ENCODE data around the gene GSTP1. TPM values are rescaled to one million over a fixed set of nuclear protein-coding genes. Genes with fewer than 3 reads are reported as not detected.
"Not testable (repeated sequence)": the region's sequence is repeated elsewhere in the genome, so short reads cannot be mapped to it uniquely, and the experiment has no call there.

Gene GSTP1
- total RNA-seq, 1 donor from 2014 or later, result 305 TPM

GRCh38 chr11:67576735-67577475 is 6.7 kb upstream of the GSTP1 start:
- Mint-ChIP-seq H3K27ac (no peak overlapping the region), H3K36me3 (ENCODE audit: low read depth) (no peaks in the 10 kb centered on the region), H3K4me1 (peaks cover 14% of the 10 kb centered on the region), H3K9me3 (no peaks in the 10 kb centered on the region), H3K27me3 (peaks cover 27% of the 10 kb centered on the region), H3K4me3 (no peak overlapping the region)
- no peak for DNase-seq
- intact Hi-C loops (cut with micrococcal nuclease), result no loop called here

GRCh38 chr11:67577951-67578350 is 5.7 kb upstream of the GSTP1 start:
- no peaks in the 10 kb centered on the region for H3K9me3 Mint-ChIP-seq
- no peak overlapping the region for H3K4me3 Mint-ChIP-seq
- peaks cover 21% of the 10 kb centered on the region for H3K4me1 Mint-ChIP-seq
- no peak overlapping the region for H3K27ac Mint-ChIP-seq
- H3K27me3 Mint-ChIP-seq, result peaks cover 27% of the 10 kb centered on the region
- H3K36me3 Mint-ChIP-seq (ENCODE audit: low read depth), result no peaks in the 10 kb centered on the region
- intact Hi-C loops (cut with micrococcal nuclease), result no loop called here
- DNase-seq, result no peak

- no peak for DNase-seq
- Mint-ChIP-seq H3K4me1 (peaks cover 38% of the 10 kb centered on the region), H3K9me3 (no peaks in the 10 kb centered on the region), H3K27me3 (peaks cover 20% of the 10 kb centered on the region), H3K27ac (no peak overlapping the region), H3K4me3 (peak overlapping the region; percentile 36), H3K36me3 (ENCODE audit: low read depth) (peaks cover 15% of the 10 kb centered on the region)
- intact Hi-C loops (cut with micrococcal nuclease), result loop anchor here (5.0 to 10.0 kb wide), 3 partner anchors 36 to 227 kb away; partner anchors contain the start of genes CDK2AP2, PITPNM1 and POLD4
These were observed 2.1 kb upstream of the GSTP1 start for GRCh38 chr11:67581469-67581868.

GRCh38 chr11:67582011-67582410 is 1.6 kb upstream of the GSTP1 start:
- Mint-ChIP-seq H3K4me1 (peaks cover 38% of the 10 kb centered on the region), H3K9me3 (no peaks in the 10 kb centered on the region), H3K36me3 (ENCODE audit: low read depth) (peaks cover 20% of the 10 kb centered on the region), H3K4me3 (peak overlapping the region; percentile 95), H3K27ac (no peak overlapping the region), H3K27me3 (peaks cover 20% of the 10 kb centered on the region)
- DNase-seq, result no peak
- intact Hi-C loops (cut with micrococcal nuclease), result loop anchor here (5.0 to 10.0 kb wide), 3 partner anchors 35 to 227 kb away; partner anchors contain the start of genes CDK2AP2, PITPNM1 and POLD4

GRCh38 chr11:67584205-67584880 is 731 bp downstream of the GSTP1 start:
- peak; percentile 82 for DNase-seq
- H3K27ac Mint-ChIP-seq, result peak overlapping the region; percentile 75

GRCh38 chr11:67584881-67585873 is 1.6 kb downstream of the GSTP1 start:
- peak overlapping the region; percentile 82 for H3K4me3 Mint-ChIP-seq
- H3K4me1 Mint-ChIP-seq, result peaks cover 29% of the 10 kb centered on the region
- intact Hi-C loops (cut with micrococcal nuclease), result loop anchor here (5.0 to 10.0 kb wide), 3 partner anchors 32 to 230 kb away; partner anchors contain the start of genes CDK2AP2, PITPNM1 and POLD4
- H3K36me3 Mint-ChIP-seq (ENCODE audit: low read depth), result peaks cover 29% of the 10 kb centered on the region
- no peaks in the 10 kb centered on the region for H3K9me3 Mint-ChIP-seq
- peak overlapping the region; percentile 75 for H3K27ac Mint-ChIP-seq
- H3K27me3 Mint-ChIP-seq, result peaks cover 10% of the 10 kb centered on the region
- DNase-seq, result peak; percentile 63

More at GRCh38 chr11:67584205-67584880, 731 bp downstream of the GSTP1 start:
- intact Hi-C loops (cut with micrococcal nuclease), result loop anchor here (5.0 to 10.0 kb wide), 3 partner anchors 33 to 230 kb away; partner anchors contain the start of genes CDK2AP2, PITPNM1 and POLD4
- Mint-ChIP-seq H3K36me3 (ENCODE audit: low read depth) (peaks cover 29% of the 10 kb centered on the region), H3K4me1 (peaks cover 36% of the 10 kb centered on the region), H3K27me3 (peaks cover 15% of the 10 kb centered on the region), H3K4me3 (peak overlapping the region; percentile 82), H3K9me3 (no peaks in the 10 kb centered on the region)

GRCh38 chr11:67585911-67586310 is 2.3 kb downstream of the GSTP1 start:
- H3K27ac Mint-ChIP-seq, result no peak overlapping the region
- peaks cover 26% of the 10 kb centered on the region for H3K4me1 Mint-ChIP-seq
- H3K9me3 Mint-ChIP-seq, result no peaks in the 10 kb centered on the region
- H3K4me3 Mint-ChIP-seq, result no peak overlapping the region
- H3K27me3 Mint-ChIP-seq, result peaks cover 6% of the 10 kb centered on the region
- DNase-seq, result peak; percentile 60
- H3K36me3 Mint-ChIP-seq (ENCODE audit: low read depth), result peaks cover 29% of the 10 kb centered on the region
- intact Hi-C loops (cut with micrococcal nuclease), result loop anchor here (10.0 kb wide), 1 partner anchor 231 kb away; the partner anchor contains the start of gene POLD4

- Mint-ChIP-seq H3K27me3 (peaks cover 2% of the 10 kb centered on the region), H3K4me3 (no peak overlapping the region), H3K36me3 (ENCODE audit: low read depth) (peaks cover 29% of the 10 kb centered on the region), H3K27ac (peak overlapping the region; percentile 25), H3K9me3 (no peaks in the 10 kb centered on the region), H3K4me1 (peaks cover 26% of the 10 kb centered on the region)
- DNase-seq, result no peak
- intact Hi-C loops (cut with micrococcal nuclease), result loop anchor here (10.0 kb wide), 1 partner anchor 232 kb away; the partner anchor contains the start of gene POLD4
These were observed 3.1 kb downstream of the GSTP1 start for GRCh38 chr11:67586568-67587250.

- Mint-ChIP-seq H3K27ac (no peak overlapping the region), H3K27me3 (no peaks in the 10 kb centered on the region), H3K4me3 (no peak overlapping the region), H3K36me3 (ENCODE audit: low read depth) (peaks cover 29% of the 10 kb centered on the region), H3K9me3 (no peaks in the 10 kb centered on the region), H3K4me1 (peaks cover 18% of the 10 kb centered on the region)
- intact Hi-C loops (cut with micrococcal nuclease), result loop anchor here (10.0 kb wide), 1 partner anchor 233 kb away; the partner anchor contains the start of gene POLD4
- DNase-seq, result no peak
These were observed 4.5 kb downstream of the GSTP1 start for GRCh38 chr11:67588136-67588503.

GRCh38 chr11:67588899-67589415 is 5.3 kb downstream of the GSTP1 start:
- intact Hi-C loops (cut with micrococcal nuclease), result loop anchor here (10.0 kb wide), 1 partner anchor 234 kb away; the partner anchor contains the start of gene POLD4
- H3K27ac Mint-ChIP-seq, H3K27me3 Mint-ChIP-seq, H3K4me3 Mint-ChIP-seq, H3K9me3 Mint-ChIP-seq, DNase-seq: not testable (repeated sequence)
- Mint-ChIP-seq H3K36me3 (ENCODE audit: low read depth) (peaks cover 28% of the 10 kb centered on the region), H3K4me1 (peaks cover 16% of the 10 kb centered on the region)

GRCh38 chr11:67592880-67593564 is 9.4 kb downstream of the GSTP1 start:
- Mint-ChIP-seq H3K36me3 (ENCODE audit: low read depth) (peaks cover under 1% of the 10 kb centered on the region), H3K9me3 (peaks cover 3% of the 10 kb centered on the region), H3K4me3 (no peak overlapping the region), H3K27me3 (peaks cover 7% of the 10 kb centered on the region), H3K4me1 (no peaks in the 10 kb centered on the region), H3K27ac (no peak overlapping the region)
- intact Hi-C loops (cut with micrococcal nuclease), result no loop called here
- no peak for DNase-seq

GRCh38 chr11:67593565-67593905 is 9.9 kb downstream of the GSTP1 start:
- H3K4me1 Mint-ChIP-seq, result no peaks in the 10 kb centered on the region
- no peak overlapping the region for H3K4me3 Mint-ChIP-seq
- H3K36me3 Mint-ChIP-seq (ENCODE audit: low read depth), result no peaks in the 10 kb centered on the region
- DNase-seq, result no peak
- intact Hi-C loops (cut with micrococcal nuclease), result no loop called here
- H3K27ac Mint-ChIP-seq, result no peak overlapping the region
- peaks cover 3% of the 10 kb centered on the region for H3K9me3 Mint-ChIP-seq
- H3K27me3 Mint-ChIP-seq, result peaks cover 7% of the 10 kb centered on the region
